Lower leg skin (tissue), 4 donors: ENCODE measurements around the gene RALGAPA2. TPM values are rescaled to one million over a fixed set of nuclear protein-coding genes. Genes with fewer than 3 reads are reported as not detected.

Source experiments
- DNase-seq, 2 donors: peaks; one replicate each; pipeline ENCODE4 v3.0.0-alpha.2; 2019; ENCODE audit warnings: low spot score in 2 of 2
- H3K4me3 ChIP-seq: fragments of 200-600 bp; sonication (generic); 2 replicates; pipeline ENCODE4 v1.5.1; 2017; ENCODE audit warnings: mild to moderate bottlenecking, low read depth; ENCODE audit not compliant: poor library complexity, severe bottlenecking
- POLR2A ChIP-seq, 2 donors: fragments of 450-650 bp; IDR thresholded peaks; one replicate each; pipeline ENCODE4 v1.6.1; 2016 to 2017; ENCODE audit warnings: antibody characterized with exemption in 2 of 2, mild to moderate bottlenecking in 1 of 2, moderate library complexity in 1 of 2
- WGBS, 2 donors: methylation state at CpG; one replicate each; pipeline ENCODE4 v1.1.5; 2018; 5-methylcytosine and 5-hydroxymethylcytosine counted together
- intact Hi-C: fragments of 100-400 bp; cut with DNase I; formaldehyde crosslinking; loops from one replicate; pipeline ENCODE4 v1.15.0; 2023; ENCODE audit warnings: low total_unique reads
- total RNA-seq, 4 donors: library from RNA; depleted of rRNA; stranded (reverse); fragments of >200 nt; gene quantifications; one replicate each; pipeline ENCODE4 v1.1.0, GENCODE V29; 2016
- TF ChIP-seq, protein P1 (sequence below), 3 donors: fragments of 450-650 bp; IDR thresholded peaks; one replicate each; pipeline ENCODE4 v1.5.1; 2016; ENCODE audit warnings: antibody characterized with exemption in 3 of 3, mild to moderate bottlenecking in 3 of 3, moderate library complexity in 2 of 3

Gene RALGAPA2
- total RNA-seq, 4 donors from 2014 or later, result 56.1 to 78.8 (median 60.8) TPM

DNA sequence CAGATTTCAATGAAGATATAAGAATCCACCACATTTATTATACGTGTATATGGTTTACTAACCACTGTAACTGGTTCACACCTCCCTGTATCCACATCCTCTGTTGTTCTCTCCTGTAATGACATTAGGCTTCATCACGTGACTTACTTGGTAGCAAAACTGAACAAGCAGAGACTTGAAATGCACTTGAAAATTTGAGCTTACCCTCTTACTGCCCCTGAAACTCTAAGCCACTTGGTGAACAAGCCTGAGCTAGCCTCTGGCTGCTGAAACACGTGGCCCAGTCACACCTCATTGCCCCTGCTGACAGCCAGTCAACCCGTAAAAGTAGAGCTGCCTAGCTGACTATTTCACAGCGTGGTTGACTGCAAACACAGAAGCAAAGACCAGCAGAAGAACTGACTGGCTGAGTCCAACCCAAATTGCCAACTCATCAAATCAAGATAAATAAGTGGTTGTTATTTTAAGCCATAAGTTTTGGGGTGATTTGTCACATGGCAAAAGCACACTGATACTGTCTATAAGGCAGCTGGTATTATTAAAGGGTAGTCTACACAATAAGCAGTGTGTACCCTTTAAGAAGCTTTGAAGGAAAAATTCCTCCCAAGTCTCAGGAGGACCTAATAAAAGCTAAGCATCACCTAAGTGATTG lies 109.0 kb downstream of the RALGAPA2 start:
- TF ChIP-seq POLR2A (IDR thresholded peaks at IDR 0.05), result no peak
- TF ChIP-seq, protein P1, sequence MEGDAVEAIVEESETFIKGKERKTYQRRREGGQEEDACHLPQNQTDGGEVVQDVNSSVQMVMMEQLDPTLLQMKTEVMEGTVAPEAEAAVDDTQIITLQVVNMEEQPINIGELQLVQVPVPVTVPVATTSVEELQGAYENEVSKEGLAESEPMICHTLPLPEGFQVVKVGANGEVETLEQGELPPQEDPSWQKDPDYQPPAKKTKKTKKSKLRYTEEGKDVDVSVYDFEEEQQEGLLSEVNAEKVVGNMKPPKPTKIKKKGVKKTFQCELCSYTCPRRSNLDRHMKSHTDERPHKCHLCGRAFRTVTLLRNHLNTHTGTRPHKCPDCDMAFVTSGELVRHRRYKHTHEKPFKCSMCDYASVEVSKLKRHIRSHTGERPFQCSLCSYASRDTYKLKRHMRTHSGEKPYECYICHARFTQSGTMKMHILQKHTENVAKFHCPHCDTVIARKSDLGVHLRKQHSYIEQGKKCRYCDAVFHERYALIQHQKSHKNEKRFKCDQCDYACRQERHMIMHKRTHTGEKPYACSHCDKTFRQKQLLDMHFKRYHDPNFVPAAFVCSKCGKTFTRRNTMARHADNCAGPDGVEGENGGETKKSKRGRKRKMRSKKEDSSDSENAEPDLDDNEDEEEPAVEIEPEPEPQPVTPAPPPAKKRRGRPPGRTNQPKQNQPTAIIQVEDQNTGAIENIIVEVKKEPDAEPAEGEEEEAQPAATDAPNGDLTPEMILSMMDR (IDR thresholded peaks at IDR 0.05), result no peak
- H3K4me3 ChIP-seq, result no peak overlapping the region
- WGBS, 2 donors, result 51 to 54% methylated on average over 5 of the region's 5 CpGs
- DNase-seq, result peak in 1 of 2 donors; percentile 39
- intact Hi-C loops, result no loop called here

DNA sequence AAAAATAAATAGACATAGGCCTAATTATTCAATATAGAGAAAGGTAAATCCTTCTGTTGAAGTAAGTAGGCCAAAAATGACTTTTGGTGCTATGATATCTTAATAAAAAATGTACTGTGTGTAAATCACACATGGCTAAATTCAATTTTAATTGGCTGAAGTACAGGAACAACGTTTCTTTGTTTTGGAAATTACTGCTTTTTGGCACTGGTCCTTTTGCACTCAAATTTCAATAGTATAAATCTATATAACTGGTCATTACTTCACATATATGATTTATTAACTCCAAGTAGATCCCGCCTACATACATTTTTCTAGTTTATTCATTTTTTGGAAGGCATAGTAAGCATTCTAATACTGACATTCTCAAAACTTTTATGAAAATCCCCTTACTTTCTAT lies 114.5 kb downstream of the RALGAPA2 start:
- no peak for DNase-seq
- TF ChIP-seq POLR2A (IDR thresholded peaks at IDR 0.05), result no peak
- TF ChIP-seq, protein P1 (IDR thresholded peaks at IDR 0.05), result no peak
- intact Hi-C loops, result loop anchor here (10.0 kb wide), 2 partner anchors 57 to 227 kb away; no protein-coding TSS in a partner anchor
- 59% methylated on average over 2 of the region's 2 CpGs for WGBS, 2 donors
- H3K4me3 ChIP-seq, result no peak overlapping the region

DNA sequence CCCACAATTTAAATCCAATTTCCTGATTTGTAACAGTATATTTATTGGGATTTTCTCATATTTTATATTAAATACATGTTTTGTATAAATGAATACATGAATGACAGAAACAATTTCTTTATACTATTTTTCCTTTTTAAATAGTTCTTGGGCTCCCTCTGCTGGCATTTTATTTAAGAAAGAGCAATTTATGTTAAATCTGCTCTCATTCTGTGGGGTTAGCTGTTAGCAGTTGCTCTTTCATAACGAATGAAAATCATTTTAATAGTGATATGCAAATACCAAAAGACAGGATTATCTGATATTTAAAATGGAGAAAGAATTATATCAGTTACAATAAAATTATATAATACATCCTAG lies 118.3 kb downstream of the RALGAPA2 start:
- TF ChIP-seq, protein P1 (IDR thresholded peaks at IDR 0.05), result no peak
- no peak for TF ChIP-seq POLR2A (IDR thresholded peaks at IDR 0.05)
- no peak overlapping the region for H3K4me3 ChIP-seq
- intact Hi-C loops, result loop anchor here (10.0 kb wide), 2 partner anchors 61 to 231 kb away; no protein-coding TSS in a partner anchor
- 33 to 48% methylated on average over 1 of the region's 1 CpG for WGBS, 2 donors
- no peak for DNase-seq

DNA sequence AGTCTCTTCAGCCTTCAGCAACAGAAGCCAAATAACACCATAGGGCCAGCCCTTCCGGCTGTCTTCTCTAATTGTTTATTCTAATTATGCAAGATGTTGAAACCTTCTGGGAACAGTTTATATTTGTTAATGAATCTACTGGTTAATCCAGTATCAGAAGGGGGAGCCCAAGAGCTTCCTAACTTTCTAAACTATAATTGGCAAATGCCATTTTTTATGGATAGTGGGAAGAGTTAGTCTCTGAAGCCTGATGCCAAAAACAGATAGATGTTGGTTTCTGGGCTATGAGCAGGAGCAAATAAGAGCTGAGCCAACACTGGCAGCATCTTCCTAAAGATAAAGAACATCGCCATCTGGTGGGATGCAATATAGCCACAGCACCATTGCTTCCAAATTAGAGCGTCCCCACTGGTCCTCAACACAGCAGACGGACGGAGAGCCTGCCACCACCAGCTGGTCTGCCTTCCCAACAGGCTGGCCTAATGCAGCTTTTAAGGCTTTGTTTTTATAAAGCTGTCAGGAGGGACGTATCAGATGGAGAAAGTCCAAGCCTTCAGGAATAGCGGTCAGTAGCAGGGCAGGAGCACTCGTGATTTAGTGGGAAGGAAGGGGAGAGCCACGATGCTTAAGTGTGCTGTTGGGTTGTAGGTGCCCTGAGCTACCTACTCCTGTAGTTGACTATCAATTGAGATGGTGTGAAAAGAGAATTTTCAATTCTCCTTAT lies 118.8 kb downstream of the RALGAPA2 start:
- WGBS, 2 donors, result 61 to 64% methylated on average over 9 of the region's 9 CpGs
- TF ChIP-seq, protein P1 (IDR thresholded peaks at IDR 0.05), result no peak
- TF ChIP-seq POLR2A (IDR thresholded peaks at IDR 0.05), result no peak
- DNase-seq, result no peak
- intact Hi-C loops, result loop anchor here (10.0 kb wide), 2 partner anchors 61 to 231 kb away; no protein-coding TSS in a partner anchor
- no peak overlapping the region for H3K4me3 ChIP-seq

DNA sequence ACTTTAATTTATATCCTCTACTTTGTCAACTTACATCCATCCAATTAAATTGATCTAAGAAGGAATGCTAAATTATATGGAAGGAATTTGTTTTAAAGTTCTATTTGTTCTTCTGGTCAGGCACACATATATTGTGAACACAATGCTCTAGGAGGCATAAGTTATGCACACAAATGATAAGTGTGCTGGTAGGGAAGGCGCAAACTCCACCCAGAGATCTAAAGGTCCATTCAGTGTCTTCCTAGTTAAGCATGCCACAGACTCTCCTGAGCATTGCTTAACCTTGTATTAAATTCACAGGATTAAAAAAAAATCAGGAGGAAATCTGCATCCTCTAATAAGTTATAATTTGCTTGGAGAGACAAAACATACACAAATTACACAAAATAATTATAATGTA lies 127.3 kb downstream of the RALGAPA2 start:
- no peak for TF ChIP-seq POLR2A (IDR thresholded peaks at IDR 0.05)
- TF ChIP-seq, protein P1 (IDR thresholded peaks at IDR 0.05), result no peak
- no peak for DNase-seq
- intact Hi-C loops, result no loop called here
- 94 to 100% methylated on average over 1 of the region's 1 CpG for whole genome bisulfite sequencing, 2 donors
- H3K4me3 ChIP-seq, result no peak overlapping the region
